NCI-H748 (cell line): ENCODE measurements around the gene MRTO4.
"Not testable (repeated sequence)": the region's sequence is repeated elsewhere in the genome, so short reads cannot be mapped to it uniquely, and the experiment has no call there.

Experiments used
- DNase-seq: peaks from one replicate; lab custom pipeline; 2025; ENCODE audit not compliant: unreplicated experiment; lab: John Stamatoyannopoulos, UW

Gene MRTO4

GRCh38 chr1:19269427-19270342, 18.1 kb downstream of the MRTO4 start:
- not testable (repeated sequence) for DNase-seq

- DNase-seq: not testable (repeated sequence)
Observed at GRCh38 chr1:19270343-19270730, 18.7 kb downstream of the MRTO4 start.

GRCh38 chr1:19272064-19272463, 20.5 kb downstream of the MRTO4 start:
- no peak for DNase-seq

- DNase-seq: no peak
Observed at GRCh38 chr1:19273106-19273843, 21.7 kb downstream of the MRTO4 start.

GRCh38 chr1:19273844-19274531, 22.4 kb downstream of the MRTO4 start:
- DNase-seq: not testable (repeated sequence)

GRCh38 chr1:19274636-19275035, 23.0 kb downstream of the MRTO4 start:
- DNase-seq: no peak

GRCh38 chr1:19283891-19284290, 32.3 kb downstream of the MRTO4 start:
- DNase-seq: no peak

GRCh38 chr1:19284881-19285280, 33.3 kb downstream of the MRTO4 start:
- no peak for DNase-seq

- not testable (repeated sequence) for DNase-seq
Observed at GRCh38 chr1:19285366-19285765, 33.8 kb downstream of the MRTO4 start.

GRCh38 chr1:19285807-19286206, 34.2 kb downstream of the MRTO4 start:
- DNase-seq: not testable (repeated sequence)

GRCh38 chr1:19287436-19288185, 36.0 kb downstream of the MRTO4 start:
- no peak for DNase-seq

- DNase-seq: not testable (repeated sequence)
Observed at GRCh38 chr1:19288324-19289241, 37.0 kb downstream of the MRTO4 start, which contains the start of gene AKR7A3. Gene AKR7A3, minus strand, starts transcription at chr1:19288770. Its CDS starts 61 bp downstream, at chr1:19288709.

GRCh38 chr1:19289244-19289643, 37.6 kb downstream of the MRTO4 start:
- no peak for DNase-seq

- DNase-seq: no peak
Observed at GRCh38 chr1:19294638-19295037, 43.0 kb downstream of the MRTO4 start.

GRCh38 chr1:19300211-19300610, 48.6 kb downstream of the MRTO4 start:
- DNase-seq: peak; percentile 11

GRCh38 chr1:19304081-19304480, 52.5 kb downstream of the MRTO4 start:
- DNase-seq: not testable (repeated sequence)

GRCh38 chr1:19305880-19306279, 54.3 kb downstream of the MRTO4 start:
- no peak for DNase-seq

GRCh38 chr1:19306941-19307340, 55.3 kb downstream of the MRTO4 start:
- no peak for DNase-seq

- no peak for DNase-seq
Observed at GRCh38 chr1:19307794-19308508, 56.3 kb downstream of the MRTO4 start.
